WTC11 (cell line): ENCODE results near the gene SH2D3C.

Experiments
- ATF3 ChIP-seq: sonication (generic); formaldehyde crosslinking; conservative IDR thresholded peaks from 2 replicates; pipeline ENCODE4 v1.8.1; 2022; ENCODE audit warnings: mild to moderate bottlenecking, missing genetic modification reagents
- FOXJ3 ChIP-seq: sonication (generic); formaldehyde crosslinking; IDR thresholded peaks from 2 replicates; pipeline ENCODE4 v1.9.0; 2021; ENCODE audit warnings: missing genetic modification reagents, mild to moderate bottlenecking, borderline replicate concordance
- HMGXB4 ChIP-seq: sonication (generic); formaldehyde crosslinking; IDR thresholded peaks from 2 replicates; pipeline ENCODE4 v1.8.1; 2023; ENCODE audit warnings: mild to moderate bottlenecking, moderate library complexity, missing genetic modification reagents
- NR3C1 ChIP-seq: sonication (generic); formaldehyde crosslinking; conservative IDR thresholded peaks from 2 replicates; pipeline ENCODE4 v1.8.1; 2023; ENCODE audit warnings: low read depth, mild to moderate bottlenecking, missing genetic modification reagents
- TEAD4 ChIP-seq: sonication (generic); formaldehyde crosslinking; IDR thresholded peaks from 2 replicates; pipeline ENCODE4 v1.8.0; 2022; ENCODE audit warnings: mild to moderate bottlenecking, missing genetic modification reagents
- ZNF138 ChIP-seq: sonication (generic); formaldehyde crosslinking; conservative IDR thresholded peaks from 2 replicates; pipeline ENCODE4 v1.8.1; 2022; ENCODE audit warnings: mild to moderate bottlenecking, moderate library complexity, missing genetic modification reagents
- ZNF263 ChIP-seq: sonication (generic); formaldehyde crosslinking; IDR thresholded peaks from 2 replicates; pipeline ENCODE4 v1.8.1; 2022; ENCODE audit warnings: low read depth, mild to moderate bottlenecking, moderate library complexity, missing genetic modification reagents
- TF ChIP-seq, protein P1 (sequence below): fragments of 200-600 bp; IDR thresholded peaks from 2 replicates; pipeline ENCODE4 v1.8.0; 2022; ENCODE audit warnings: antibody characterized with exemption
- TF ChIP-seq, protein P2 (sequence below): sonication (generic); formaldehyde crosslinking; IDR thresholded peaks from 2 replicates; pipeline ENCODE4 v1.8.1; 2022; ENCODE audit warnings: low read depth, missing genetic modification reagents, borderline replicate concordance

DNA sequence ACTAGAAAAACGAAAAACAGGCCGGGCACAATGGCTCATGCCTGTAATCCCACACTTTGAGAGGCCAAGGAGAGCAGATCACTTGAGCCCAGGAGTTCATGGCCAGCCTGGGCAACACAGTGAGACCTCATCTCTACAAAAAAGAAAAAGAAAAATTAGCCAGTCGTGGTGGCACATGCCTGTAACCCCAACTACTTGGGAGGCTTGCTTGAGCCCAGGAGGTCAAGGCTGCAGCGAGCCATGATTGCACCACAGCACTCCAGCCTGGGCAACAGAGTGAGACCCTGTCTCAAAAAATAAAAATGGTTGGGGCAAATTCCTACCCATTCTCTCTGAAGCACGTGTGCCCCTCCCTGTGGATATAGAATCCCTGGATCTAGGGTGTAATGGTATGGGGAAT, 80.1 kb downstream of the SH2D3C start:
- TF ChIP-seq, protein P1, sequence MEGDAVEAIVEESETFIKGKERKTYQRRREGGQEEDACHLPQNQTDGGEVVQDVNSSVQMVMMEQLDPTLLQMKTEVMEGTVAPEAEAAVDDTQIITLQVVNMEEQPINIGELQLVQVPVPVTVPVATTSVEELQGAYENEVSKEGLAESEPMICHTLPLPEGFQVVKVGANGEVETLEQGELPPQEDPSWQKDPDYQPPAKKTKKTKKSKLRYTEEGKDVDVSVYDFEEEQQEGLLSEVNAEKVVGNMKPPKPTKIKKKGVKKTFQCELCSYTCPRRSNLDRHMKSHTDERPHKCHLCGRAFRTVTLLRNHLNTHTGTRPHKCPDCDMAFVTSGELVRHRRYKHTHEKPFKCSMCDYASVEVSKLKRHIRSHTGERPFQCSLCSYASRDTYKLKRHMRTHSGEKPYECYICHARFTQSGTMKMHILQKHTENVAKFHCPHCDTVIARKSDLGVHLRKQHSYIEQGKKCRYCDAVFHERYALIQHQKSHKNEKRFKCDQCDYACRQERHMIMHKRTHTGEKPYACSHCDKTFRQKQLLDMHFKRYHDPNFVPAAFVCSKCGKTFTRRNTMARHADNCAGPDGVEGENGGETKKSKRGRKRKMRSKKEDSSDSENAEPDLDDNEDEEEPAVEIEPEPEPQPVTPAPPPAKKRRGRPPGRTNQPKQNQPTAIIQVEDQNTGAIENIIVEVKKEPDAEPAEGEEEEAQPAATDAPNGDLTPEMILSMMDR = no peak
- TF ChIP-seq ZNF263 (CRISPR knock-in tag) = no peak
- no peak for TF ChIP-seq NR3C1 (CRISPR knock-in tag)
- TF ChIP-seq, protein P2, sequence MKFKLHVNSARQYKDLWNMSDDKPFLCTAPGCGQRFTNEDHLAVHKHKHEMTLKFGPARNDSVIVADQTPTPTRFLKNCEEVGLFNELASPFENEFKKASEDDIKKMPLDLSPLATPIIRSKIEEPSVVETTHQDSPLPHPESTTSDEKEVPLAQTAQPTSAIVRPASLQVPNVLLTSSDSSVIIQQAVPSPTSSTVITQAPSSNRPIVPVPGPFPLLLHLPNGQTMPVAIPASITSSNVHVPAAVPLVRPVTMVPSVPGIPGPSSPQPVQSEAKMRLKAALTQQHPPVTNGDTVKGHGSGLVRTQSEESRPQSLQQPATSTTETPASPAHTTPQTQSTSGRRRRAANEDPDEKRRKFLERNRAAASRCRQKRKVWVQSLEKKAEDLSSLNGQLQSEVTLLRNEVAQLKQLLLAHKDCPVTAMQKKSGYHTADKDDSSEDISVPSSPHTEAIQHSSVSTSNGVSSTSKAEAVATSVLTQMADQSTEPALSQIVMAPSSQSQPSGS (CRISPR knock-in tag) = no peak
- no peak for TF ChIP-seq TEAD4
- no peak for TF ChIP-seq ATF3 (CRISPR knock-in tag)
- TF ChIP-seq FOXJ3 (CRISPR knock-in tag) = no peak
- no peak for TF ChIP-seq ZNF138 (CRISPR knock-in tag)
- no peak for TF ChIP-seq HMGXB4 (CRISPR knock-in tag)
